Measurements from ENCODE around the gene TYW1B. TPM values are rescaled to one million over a fixed set of nuclear protein-coding genes. Genes with fewer than 3 reads are reported as not detected.
"Not testable (repeated sequence)": the region's sequence is repeated elsewhere in the genome, so short reads cannot be mapped to it uniquely, and the experiment has no call there.

Gene TYW1B, protein sequence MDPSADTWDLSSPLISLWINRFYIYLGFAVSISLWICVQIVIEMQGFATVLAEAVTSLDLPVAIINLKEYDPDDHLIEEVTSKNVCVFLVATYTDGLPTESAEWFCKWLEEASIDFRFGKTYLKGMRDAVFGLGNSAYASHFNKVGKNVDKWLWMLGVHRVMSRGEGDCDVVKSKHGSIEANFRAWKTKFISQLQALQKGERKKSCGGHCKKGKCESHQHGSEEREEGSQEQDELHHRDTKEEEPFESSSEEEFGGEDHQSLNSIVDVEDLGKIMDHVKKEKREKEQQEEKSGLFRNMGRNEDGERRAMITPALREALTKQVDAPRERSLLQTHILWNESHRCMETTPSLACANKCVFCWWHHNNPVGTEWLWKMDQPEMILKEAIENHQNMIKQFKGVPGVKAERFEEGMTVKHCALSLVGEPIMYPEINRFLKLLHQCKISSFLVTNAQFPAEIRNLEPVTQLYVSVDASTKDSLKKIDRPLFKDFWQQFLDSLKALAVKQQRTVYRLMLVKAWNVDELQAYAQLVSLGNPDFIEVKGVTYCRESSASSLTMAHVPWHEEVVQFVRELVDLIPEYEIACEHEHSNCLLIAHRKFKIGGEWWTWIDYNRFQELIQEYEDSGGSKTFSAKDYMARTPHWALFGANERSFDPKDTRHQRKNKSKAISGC
- 5.0 TPM for total RNA-seq (ENCODE audit: unreplicated experiment)
- long read RNA-seq, partial matches to known transcripts = 2 of 3 reads
- long read RNA-seq, other reads (novel, unspliced or antisense) = 1 of 3 reads

DNA sequence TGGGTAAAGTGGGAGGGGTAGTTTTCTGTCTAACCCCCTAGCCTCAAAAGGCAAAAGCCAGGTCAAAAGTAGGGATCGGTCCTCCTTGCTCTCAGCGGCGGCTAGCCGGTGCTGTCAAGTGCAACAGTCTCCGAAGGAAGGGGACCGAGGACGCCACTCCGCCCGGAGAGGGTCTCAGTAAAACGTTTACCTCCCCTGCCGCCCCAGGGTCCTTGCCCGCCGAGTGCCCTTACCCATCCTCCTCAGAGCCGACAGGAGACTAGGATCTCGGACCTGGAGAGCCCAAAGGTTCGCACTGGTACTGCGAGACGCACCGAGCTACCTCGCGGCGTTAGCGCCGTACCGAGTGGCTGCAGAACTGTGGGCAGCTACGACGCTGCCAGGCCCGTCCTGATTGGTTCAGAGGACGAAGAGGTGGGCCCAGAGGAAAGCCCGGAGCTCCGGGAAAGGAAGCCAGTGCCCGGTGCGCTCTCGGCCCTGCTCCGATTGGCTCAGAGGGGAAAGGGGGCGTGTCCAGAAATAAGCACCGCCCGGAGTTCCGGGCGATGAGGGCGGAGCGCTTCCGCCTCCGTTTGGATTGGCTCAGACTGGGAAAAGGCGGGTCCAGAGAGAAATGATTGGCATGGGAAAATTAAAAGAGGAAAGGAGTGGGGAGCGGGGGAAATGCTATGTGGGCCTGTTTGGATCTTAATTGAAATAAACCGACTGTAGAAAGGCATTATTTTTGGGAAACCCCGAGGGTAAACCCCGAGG lies at the start of gene TYW1B:
TYW1B (minus strand) TSS at position 362 of the 753 bp plus-strand sequence; CDS start at position 237, 125 bp downstream.
- H3K4me3 Mint-ChIP-seq (ENCODE audit: unreplicated experiment) = peak within 1 kb of the TSS; percentile 98
- not testable (repeated sequence) for H3K27me3 Mint-ChIP-seq (ENCODE audit: unreplicated experiment); H3K4me1 Mint-ChIP-seq (ENCODE audit: low read depth, unreplicated experiment); H3K36me3 Mint-ChIP-seq (ENCODE audit: unreplicated experiment)
- H3K27ac Mint-ChIP-seq (ENCODE audit: unreplicated experiment) = peak within 1 kb of the TSS; percentile 94
- DNase-seq = peak; percentile 94
- peaks cover 13% of the 10 kb centered on the region for H3K9me3 Mint-ChIP-seq (ENCODE audit: unreplicated experiment)

DNA sequence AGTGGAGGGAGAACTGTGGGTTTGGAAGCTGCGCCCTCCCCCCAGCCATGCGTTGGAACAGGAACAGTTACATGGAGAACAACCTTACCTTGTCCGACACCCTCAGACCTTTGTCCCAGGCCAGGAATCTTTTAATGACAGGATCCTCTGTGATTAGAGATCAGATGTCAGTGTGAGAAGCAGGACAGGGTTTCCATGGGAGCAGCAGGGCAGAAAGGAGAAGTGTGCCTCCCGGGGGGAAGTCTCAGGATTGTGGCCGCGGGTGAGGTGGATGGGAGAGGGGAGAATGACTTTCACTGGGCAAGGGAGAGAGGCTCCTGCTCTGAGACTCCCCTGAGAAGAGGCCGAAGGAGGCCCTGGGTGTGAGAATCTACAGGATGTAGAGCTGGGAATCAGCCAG lies 39.6 kb upstream of the TYW1B start:
- H3K9me3 Mint-ChIP-seq (ENCODE audit: unreplicated experiment); H3K27me3 Mint-ChIP-seq (ENCODE audit: unreplicated experiment): not testable (repeated sequence)

DNA sequence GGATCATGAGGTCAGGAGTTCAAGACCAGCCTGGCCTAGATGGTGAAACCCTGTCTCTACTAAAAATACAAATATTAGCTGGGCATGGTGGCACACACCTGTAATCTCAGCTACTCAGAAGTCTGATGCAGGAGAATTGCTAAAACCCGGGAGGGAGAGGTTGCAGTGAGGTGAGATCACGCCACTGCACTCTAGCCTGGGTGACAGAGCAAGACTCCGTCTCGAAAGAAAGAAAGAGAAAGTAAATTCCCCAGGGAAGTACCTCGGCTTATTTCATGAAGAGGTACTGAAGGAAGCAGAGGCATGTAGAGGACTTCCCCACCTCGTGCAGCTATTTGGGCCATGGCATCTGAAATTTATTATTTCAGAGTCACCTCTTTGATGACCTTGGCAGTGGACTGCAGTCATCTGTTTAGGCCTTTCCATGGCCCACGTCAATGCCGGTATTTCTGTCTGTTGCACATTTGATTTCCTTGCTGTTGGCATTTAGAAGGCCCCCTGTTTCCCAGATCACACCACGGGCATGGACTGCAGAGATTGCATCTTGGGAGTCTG lies 30.9 kb upstream of the TYW1B start:
- not testable (repeated sequence) for H3K4me1 Mint-ChIP-seq (ENCODE audit: low read depth, unreplicated experiment); H3K9me3 Mint-ChIP-seq (ENCODE audit: unreplicated experiment); H3K27ac Mint-ChIP-seq (ENCODE audit: unreplicated experiment); H3K4me3 Mint-ChIP-seq (ENCODE audit: unreplicated experiment); DNase-seq; H3K27me3 Mint-ChIP-seq (ENCODE audit: unreplicated experiment); H3K36me3 Mint-ChIP-seq (ENCODE audit: unreplicated experiment)

More for the DNA sequence above, 39.6 kb upstream of the TYW1B start:
- not testable (repeated sequence) for DNase-seq; H3K4me3 Mint-ChIP-seq (ENCODE audit: unreplicated experiment); H3K27ac Mint-ChIP-seq (ENCODE audit: unreplicated experiment); H3K36me3 Mint-ChIP-seq (ENCODE audit: unreplicated experiment); H3K4me1 Mint-ChIP-seq (ENCODE audit: low read depth, unreplicated experiment)

DNA sequence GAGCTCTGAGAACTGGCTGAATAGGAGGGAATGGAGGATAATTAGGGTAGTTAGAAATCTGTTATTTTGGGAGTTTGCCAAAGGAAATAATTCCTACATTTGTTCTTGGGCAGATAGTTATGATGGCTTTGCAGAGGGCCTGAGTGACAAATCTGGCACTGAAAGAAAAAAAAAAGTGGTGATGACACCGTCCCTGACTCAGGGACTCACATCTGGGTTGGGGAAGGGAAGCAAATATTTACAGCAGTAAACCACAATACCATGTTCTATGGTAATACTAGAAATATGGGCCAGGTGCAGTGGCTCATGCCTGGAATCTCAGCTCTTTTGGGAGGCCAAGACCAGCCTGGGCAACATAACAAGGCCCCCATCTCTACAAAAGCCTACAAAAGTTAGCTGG lies 29.9 kb upstream of the TYW1B start:
- H3K4me1 Mint-ChIP-seq (ENCODE audit: low read depth, unreplicated experiment); H3K27me3 Mint-ChIP-seq (ENCODE audit: unreplicated experiment); H3K36me3 Mint-ChIP-seq (ENCODE audit: unreplicated experiment); H3K27ac Mint-ChIP-seq (ENCODE audit: unreplicated experiment); DNase-seq; H3K4me3 Mint-ChIP-seq (ENCODE audit: unreplicated experiment); H3K9me3 Mint-ChIP-seq (ENCODE audit: unreplicated experiment): not testable (repeated sequence)

DNA sequence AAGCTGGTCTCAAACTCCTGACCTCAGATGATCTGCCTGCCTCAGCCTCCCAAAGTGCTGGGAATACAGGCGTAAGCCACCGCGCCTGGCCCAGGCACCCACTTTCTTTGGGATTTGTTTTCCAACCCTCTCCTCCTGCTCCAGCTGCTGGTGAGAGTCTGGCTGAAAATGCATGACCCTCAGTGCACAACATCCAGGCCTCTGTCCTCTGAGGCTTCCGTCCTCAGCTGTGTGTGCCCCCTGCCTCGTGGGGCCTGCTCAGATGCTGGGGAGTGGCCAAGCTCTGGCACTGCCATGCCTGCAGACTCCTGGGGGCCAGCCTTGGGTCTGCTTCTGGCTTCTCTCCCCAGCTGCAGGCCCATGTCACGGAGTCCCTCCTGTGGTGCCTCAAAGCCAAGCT lies 27.3 kb upstream of the TYW1B start:
- not testable (repeated sequence) for H3K9me3 Mint-ChIP-seq (ENCODE audit: unreplicated experiment)

DNA sequence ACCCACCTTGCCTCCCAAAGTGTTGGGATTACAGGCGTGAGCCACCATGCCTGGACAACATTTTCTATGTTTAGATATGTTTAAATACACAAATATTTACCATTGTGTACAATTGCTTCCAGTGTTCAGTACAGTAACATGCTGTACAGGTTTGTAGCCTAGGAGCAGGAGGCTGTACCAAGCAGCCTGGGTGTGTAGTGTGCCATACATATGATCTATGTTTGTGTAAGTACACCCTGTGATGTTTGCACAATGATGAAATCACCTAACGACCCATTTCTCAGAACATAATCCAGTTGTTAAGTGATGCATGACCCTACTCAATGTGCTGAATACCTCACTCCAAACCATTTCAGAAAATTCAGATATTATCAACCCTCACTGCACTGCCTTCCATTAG lies 24.9 kb upstream of the TYW1B start:
- not testable (repeated sequence) for DNase-seq; H3K27ac Mint-ChIP-seq (ENCODE audit: unreplicated experiment); H3K4me3 Mint-ChIP-seq (ENCODE audit: unreplicated experiment); H3K27me3 Mint-ChIP-seq (ENCODE audit: unreplicated experiment); H3K9me3 Mint-ChIP-seq (ENCODE audit: unreplicated experiment); H3K36me3 Mint-ChIP-seq (ENCODE audit: unreplicated experiment); H3K4me1 Mint-ChIP-seq (ENCODE audit: low read depth, unreplicated experiment)

More for the DNA sequence above, 27.3 kb upstream of the TYW1B start:
- H3K4me3 Mint-ChIP-seq (ENCODE audit: unreplicated experiment); H3K27ac Mint-ChIP-seq (ENCODE audit: unreplicated experiment); H3K4me1 Mint-ChIP-seq (ENCODE audit: low read depth, unreplicated experiment); DNase-seq; H3K27me3 Mint-ChIP-seq (ENCODE audit: unreplicated experiment); H3K36me3 Mint-ChIP-seq (ENCODE audit: unreplicated experiment): not testable (repeated sequence)

DNA sequence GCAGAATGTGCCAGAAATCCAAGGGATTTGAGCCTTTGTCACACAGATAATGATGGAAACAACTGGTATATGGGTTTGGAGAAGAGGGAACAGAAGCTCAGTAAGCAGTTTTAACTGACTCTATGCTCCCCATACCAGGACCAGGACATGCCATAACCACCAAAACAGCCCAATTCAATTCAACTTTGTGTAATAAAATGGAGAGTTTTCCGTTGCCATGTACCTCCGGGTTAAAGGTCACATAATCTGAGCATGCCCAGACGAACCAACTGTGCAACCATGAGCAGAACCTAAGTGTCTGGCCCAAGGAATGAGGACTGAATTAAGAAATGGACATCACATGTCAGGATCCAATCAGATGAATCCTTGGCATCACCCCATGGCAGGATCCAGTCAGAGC lies 22.7 kb upstream of the TYW1B start:
- not testable (repeated sequence) for H3K9me3 Mint-ChIP-seq (ENCODE audit: unreplicated experiment); DNase-seq; H3K27me3 Mint-ChIP-seq (ENCODE audit: unreplicated experiment); H3K27ac Mint-ChIP-seq (ENCODE audit: unreplicated experiment); H3K36me3 Mint-ChIP-seq (ENCODE audit: unreplicated experiment); H3K4me3 Mint-ChIP-seq (ENCODE audit: unreplicated experiment); H3K4me1 Mint-ChIP-seq (ENCODE audit: low read depth, unreplicated experiment)

DNA sequence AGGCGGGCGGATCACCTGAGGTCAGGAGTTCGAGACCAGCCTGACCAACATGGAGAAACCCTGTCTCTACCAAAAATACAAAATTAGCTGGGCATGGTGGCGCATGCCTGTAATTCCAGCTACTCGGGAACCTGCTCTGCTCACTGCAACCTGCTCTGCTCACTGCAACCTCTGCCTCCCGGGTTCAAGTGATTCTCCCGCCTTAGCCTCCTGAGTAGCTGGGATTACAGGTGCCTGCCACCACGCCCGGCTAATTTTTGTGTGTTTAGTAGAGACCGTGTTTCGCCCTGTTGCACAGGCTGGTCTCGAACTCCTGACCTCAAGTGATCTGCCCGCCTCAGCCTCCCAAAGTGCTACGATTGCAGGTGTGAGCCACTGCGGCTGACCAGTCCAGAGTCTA lies 16.1 kb upstream of the TYW1B start:
- H3K27me3 Mint-ChIP-seq (ENCODE audit: unreplicated experiment); H3K4me3 Mint-ChIP-seq (ENCODE audit: unreplicated experiment); H3K4me1 Mint-ChIP-seq (ENCODE audit: low read depth, unreplicated experiment); H3K27ac Mint-ChIP-seq (ENCODE audit: unreplicated experiment); H3K9me3 Mint-ChIP-seq (ENCODE audit: unreplicated experiment); DNase-seq: not testable (repeated sequence)
- peaks cover 22% of the 10 kb centered on the region for H3K36me3 Mint-ChIP-seq (ENCODE audit: unreplicated experiment)

DNA sequence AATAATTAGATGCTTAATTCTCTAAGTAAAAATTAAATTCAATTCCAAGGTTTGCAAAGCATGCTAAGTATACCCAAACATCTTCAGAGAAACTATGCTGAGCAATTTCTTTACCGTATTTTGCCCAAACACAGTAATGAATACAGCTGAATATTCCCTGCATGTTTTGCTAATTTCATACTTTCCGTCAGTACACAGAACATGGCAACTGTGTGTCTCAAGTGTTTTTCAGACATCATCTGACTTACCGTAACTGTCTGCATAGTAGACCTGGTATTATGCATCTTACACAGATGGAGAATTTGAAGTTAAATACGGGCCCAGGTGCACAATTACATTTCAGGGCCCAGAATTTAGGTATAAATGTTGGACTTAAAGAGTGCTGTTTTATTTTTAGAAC lies 15.2 kb upstream of the TYW1B start:
- not testable (repeated sequence) for H3K27me3 Mint-ChIP-seq (ENCODE audit: unreplicated experiment); H3K9me3 Mint-ChIP-seq (ENCODE audit: unreplicated experiment); H3K27ac Mint-ChIP-seq (ENCODE audit: unreplicated experiment); H3K4me3 Mint-ChIP-seq (ENCODE audit: unreplicated experiment); H3K4me1 Mint-ChIP-seq (ENCODE audit: low read depth, unreplicated experiment); DNase-seq
- H3K36me3 Mint-ChIP-seq (ENCODE audit: unreplicated experiment) = peaks cover 22% of the 10 kb centered on the region

DNA sequence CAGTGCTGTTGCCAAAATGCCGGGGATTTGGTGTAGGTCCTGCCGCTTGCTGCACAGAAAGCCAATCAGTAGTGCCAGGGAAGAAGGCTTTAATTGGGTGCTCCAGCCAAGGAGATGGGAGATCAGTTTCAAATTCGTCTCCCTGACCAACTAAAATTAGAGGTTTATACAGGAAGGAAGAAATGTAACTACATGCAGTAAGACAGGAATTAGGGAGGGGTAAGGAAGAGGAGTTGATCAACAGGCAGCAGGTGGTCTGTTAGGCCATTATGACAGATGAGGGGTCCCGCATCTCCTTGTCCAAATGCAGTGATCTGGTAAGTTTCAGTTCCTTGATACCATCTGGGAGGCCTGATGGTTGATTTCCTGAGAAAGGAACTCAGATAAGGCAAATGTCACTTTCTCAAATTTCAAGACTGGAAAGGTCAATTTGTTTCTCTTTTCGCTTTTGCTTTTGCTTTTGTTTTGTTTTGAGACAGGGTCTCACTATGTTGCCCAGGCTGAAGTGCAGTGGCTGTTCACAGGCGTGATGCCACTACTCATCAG lies 13.0 kb upstream of the TYW1B start:
- DNase-seq; H3K4me1 Mint-ChIP-seq (ENCODE audit: low read depth, unreplicated experiment); H3K27me3 Mint-ChIP-seq (ENCODE audit: unreplicated experiment); H3K4me3 Mint-ChIP-seq (ENCODE audit: unreplicated experiment); H3K27ac Mint-ChIP-seq (ENCODE audit: unreplicated experiment); H3K9me3 Mint-ChIP-seq (ENCODE audit: unreplicated experiment): not testable (repeated sequence)
- H3K36me3 Mint-ChIP-seq (ENCODE audit: unreplicated experiment) = peaks cover 17% of the 10 kb centered on the region

DNA sequence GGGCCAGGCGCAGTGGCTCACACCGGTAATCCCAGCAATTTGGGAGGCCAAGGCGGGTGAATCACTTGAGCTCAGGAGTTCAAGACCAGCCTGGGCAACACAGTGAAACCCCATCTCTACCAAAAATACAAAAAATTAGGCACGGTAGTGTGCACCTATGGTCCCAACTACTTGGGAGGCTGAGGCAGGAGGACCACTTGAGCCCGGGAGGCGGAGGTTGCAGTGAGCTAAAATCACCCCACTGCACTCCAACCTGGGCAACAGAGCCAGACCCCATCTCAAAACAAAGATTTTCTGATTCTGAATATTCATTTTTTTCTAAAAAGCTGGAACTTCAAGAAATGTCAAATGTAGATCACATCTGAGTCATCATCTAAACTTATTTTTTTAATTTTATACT lies 10.3 kb upstream of the TYW1B start:
- H3K27me3 Mint-ChIP-seq (ENCODE audit: unreplicated experiment); H3K4me3 Mint-ChIP-seq (ENCODE audit: unreplicated experiment); DNase-seq; H3K27ac Mint-ChIP-seq (ENCODE audit: unreplicated experiment); H3K9me3 Mint-ChIP-seq (ENCODE audit: unreplicated experiment); H3K4me1 Mint-ChIP-seq (ENCODE audit: low read depth, unreplicated experiment): not testable (repeated sequence)
- peaks cover 17% of the 10 kb centered on the region for H3K36me3 Mint-ChIP-seq (ENCODE audit: unreplicated experiment)
